Activated CD4-positive, alpha-beta T cell treated with anti-CD3 and anti-CD28 coated beads, Interleukin-2, amount 50 U/mL, for 24 hours (primary cell): ENCODE data around the gene ZNF740.
A peak's percentile ranks its signal among the peaks of the same experiment; 100 is the strongest.
"Not testable (repeated sequence)": the region's sequence is repeated elsewhere in the genome, so short reads cannot be mapped to it uniquely, and the experiment has no call there.

ENCODE experiments used
- DNase-seq, 2 donors: peaks; one replicate each; pipeline ENCODE4 v3.0.0-alpha.2; 2020; ENCODE audit warnings: low read depth in 1 of 2, low spot score in 1 of 2

The ZNF740 gene

GRCh38 chr12:53193985-53194716 lies 13.6 kb downstream of the ZNF740 start:
- DNase-seq: no peak

GRCh38 chr12:53194973-53195372 lies 14.5 kb downstream of the ZNF740 start:
- DNase-seq: no peak

GRCh38 chr12:53195516-53196420 lies 15.2 kb downstream of the ZNF740 start:
- no peak for DNase-seq

- DNase-seq: no peak
Observed at GRCh38 chr12:53196486-53196885, 16.0 kb downstream of the ZNF740 start.

- no peak for DNase-seq
Observed at GRCh38 chr12:53197011-53197640, 16.6 kb downstream of the ZNF740 start.

- DNase-seq: no peak
Observed at GRCh38 chr12:53198486-53199110, 18.1 kb downstream of the ZNF740 start.

GRCh38 chr12:53199700-53200099 lies 19.2 kb downstream of the ZNF740 start:
- DNase-seq: no peak

- DNase-seq: no peak
Observed at GRCh38 chr12:53200107-53200457, 19.6 kb downstream of the ZNF740 start.

GRCh38 chr12:53200458-53201176 lies 20.1 kb downstream of the ZNF740 start:
- no peak for DNase-seq

GRCh38 chr12:53201177-53201541 lies 20.6 kb downstream of the ZNF740 start:
- DNase-seq: no peak

- DNase-seq: no peak
Observed at GRCh38 chr12:53201639-53202038, 21.1 kb downstream of the ZNF740 start.

- not testable (repeated sequence) for DNase-seq
Observed at GRCh38 chr12:53202316-53202715, 21.8 kb downstream of the ZNF740 start.

- no peak for DNase-seq
Observed at GRCh38 chr12:53204351-53204750, 23.8 kb downstream of the ZNF740 start.

GRCh38 chr12:53205747-53206419 lies 25.4 kb downstream of the ZNF740 start:
- peak in 1 of 2 donors; percentile 59 for DNase-seq

GRCh38 chr12:53207042-53207441 lies 26.5 kb downstream of the ZNF740 start, which contains the start of gene ITGB7:
Gene ITGB7, minus strand, starts transcription at chr12:53207251. Its CDS starts 6,808 bp downstream, at chr12:53200443.
- DNase-seq: peak in 1 of 2 donors; percentile 44

- no peak for DNase-seq
Observed at GRCh38 chr12:53208435-53208834, 27.9 kb downstream of the ZNF740 start.

GRCh38 chr12:53208877-53209463 lies 28.4 kb downstream of the ZNF740 start:
- DNase-seq: no peak

GRCh38 chr12:53210843-53211242 lies 30.3 kb downstream of the ZNF740 start:
- no peak for DNase-seq

- no peak for DNase-seq
Observed at GRCh38 chr12:53211476-53212381, 31.2 kb downstream of the ZNF740 start.
